Left hindlimb (tissue), 1 donor: Measurements from ENCODE around the gene GUCY2F.

Experiments used
- DNase-seq: peaks from one replicate; pipeline ENCODE4 v3.0.0-alpha.2; 2018

Gene GUCY2F

GRCh38 chrX:109327251-109327650 lies 154.6 kb downstream of the GUCY2F start:
- no peak for DNase-seq
